GM19025 (cell line): ENCODE results near the gene LTF.
"Not testable (repeated sequence)": the region's sequence is repeated elsewhere in the genome, so short reads cannot be mapped to it uniquely, and the experiment has no call there.

ENCODE experiments used
- ATAC-seq: cut with Tn5 transposase; IDR thresholded peaks from one replicate; pipeline ENCODE4 v1.9.1; 2021; ENCODE audit warnings: mild to moderate bottlenecking, low read depth, moderate library complexity; ENCODE audit not compliant: unreplicated experiment

Gene LTF

DNA sequence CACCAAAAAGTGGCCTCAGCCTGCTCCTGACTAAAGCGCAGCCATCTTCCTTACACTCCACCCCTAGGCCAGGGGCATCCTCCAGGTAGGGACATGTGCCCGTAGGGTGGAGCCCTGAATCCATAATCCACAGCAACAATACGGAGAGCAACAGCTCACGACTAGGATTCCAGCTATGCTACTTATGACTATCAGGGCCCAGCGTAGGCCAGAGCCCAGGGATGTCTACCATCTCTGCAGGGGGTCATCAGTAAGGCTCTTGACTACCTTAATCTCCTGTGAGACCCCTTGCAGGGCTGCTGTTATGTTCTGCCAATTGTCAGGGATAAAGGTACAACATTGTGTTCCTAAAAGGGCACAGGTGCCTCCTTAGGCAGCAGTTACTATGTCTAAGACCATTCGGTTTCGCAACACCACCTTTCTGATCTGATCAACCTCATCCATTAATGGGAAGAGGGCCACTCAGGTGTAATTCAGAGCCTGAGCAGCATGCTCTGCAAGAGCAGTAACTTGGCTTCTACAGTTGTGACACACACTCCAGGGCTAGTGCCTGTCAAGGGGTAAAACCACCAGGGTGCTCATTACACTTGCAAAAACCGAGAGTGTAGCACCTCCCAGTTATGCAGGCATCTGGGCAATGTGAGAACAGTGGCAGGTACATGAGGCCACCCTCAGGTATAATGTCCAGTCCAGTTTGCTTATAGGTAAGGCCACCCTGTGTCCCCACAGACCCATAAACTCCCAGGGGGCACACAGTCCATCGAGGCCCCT is 46.7 kb downstream of the LTF start:
- ATAC-seq: no peak

DNA sequence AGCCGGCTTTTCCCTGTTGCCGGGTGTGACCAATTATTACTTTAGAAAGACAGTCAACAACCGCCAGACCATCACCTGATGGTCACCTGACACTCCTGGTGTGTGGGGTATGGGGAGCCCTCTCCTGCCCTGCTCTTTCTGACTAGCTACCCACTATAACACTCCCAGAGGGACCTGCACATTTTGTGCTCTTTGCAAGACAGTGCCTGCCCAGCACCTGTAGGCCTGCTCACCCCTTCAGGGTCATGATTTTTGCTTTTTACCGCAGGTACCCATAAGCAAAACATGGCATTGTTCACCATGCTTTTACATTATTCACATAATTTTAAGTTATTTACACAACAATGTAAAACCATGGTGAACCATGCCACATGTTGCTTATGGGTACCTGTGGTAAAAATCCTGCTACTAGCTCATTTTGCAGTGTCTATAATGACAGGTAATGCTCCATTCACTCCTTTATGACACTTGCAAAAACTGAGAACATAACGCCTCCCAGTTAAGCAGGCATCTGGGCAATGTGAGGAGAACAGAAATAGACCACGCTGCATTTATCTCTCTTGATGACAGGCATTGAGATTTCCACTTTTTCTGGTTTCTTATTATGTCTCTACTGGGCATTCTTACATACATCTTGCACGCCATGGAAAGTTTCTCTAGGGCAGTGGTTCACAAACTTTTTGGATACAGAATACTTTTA is 47.7 kb downstream of the LTF start:
- no peak for ATAC-seq

DNA sequence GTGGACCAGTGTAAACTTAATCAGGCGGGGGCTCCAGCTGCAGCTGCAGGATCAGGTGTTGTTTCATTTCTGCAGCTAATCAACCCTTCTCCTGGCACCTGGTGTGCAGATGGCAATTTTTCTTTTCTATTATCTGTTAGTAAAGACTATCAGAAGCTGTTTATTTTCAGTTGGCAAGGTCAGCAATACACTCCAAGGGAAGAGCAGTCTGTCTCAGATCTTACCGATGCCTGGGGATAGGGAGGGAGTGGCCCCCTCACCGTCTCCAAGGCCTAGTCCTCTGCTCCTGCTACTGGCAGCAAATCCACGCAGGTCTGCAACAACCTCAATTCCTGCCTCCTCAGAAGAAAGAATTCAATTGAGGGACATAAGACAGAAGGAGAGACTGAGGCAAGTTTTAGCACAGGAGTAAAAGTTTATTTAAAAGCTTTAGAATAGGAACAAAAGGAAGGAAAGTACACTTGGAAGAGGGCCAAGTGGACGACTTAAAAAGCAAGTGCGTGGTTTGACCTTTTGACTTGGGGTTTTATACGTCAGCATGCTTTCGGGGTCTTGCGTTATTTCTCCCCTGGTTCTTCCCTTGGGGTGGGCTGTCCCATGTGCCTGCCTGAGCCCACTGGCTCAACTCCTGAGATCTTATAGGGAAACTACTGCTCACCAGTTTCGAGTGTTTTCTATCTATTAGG is 48.4 kb downstream of the LTF start:
- no peak for ATAC-seq

DNA sequence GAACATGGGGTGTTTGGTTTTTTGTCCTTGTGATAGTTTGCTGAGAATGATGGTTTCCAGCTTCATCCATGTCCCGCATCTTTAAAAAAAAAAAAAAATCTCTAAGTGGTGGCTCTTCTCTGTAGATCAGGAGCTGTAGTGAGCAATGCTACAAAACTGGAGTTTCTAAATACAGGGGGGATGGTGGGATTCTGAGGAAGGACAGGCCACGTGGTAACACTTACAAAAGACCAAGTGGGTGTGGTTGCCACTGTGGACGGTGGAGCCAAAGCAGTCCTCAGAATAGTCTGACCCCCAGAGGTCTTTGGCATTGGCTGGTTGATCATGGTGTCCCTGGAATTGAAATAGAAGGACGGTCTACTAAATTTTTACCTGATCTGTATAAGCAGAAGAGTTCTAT is 50.0 kb downstream of the LTF start:
- no peak for ATAC-seq

DNA sequence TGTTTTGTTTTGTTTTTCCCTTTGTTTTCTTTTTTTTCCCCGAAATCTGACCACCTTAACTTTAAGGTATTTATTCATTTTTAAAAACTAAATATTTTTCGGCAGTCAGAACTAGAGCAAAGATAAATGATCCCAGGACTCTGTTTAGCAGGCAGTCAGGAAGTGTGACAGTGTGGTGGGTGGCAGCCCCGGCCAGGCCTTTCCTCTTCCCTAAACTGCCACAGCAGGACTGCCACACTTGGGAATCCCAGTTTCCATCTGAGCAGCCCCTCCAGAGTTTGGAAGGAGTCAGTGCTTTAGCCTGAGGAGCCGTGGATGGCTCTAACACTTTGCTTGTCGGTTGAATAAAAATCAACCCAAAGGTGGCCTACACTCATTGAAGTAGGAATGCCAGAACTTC is 50.8 kb downstream of the LTF start:
- ATAC-seq: no peak

DNA sequence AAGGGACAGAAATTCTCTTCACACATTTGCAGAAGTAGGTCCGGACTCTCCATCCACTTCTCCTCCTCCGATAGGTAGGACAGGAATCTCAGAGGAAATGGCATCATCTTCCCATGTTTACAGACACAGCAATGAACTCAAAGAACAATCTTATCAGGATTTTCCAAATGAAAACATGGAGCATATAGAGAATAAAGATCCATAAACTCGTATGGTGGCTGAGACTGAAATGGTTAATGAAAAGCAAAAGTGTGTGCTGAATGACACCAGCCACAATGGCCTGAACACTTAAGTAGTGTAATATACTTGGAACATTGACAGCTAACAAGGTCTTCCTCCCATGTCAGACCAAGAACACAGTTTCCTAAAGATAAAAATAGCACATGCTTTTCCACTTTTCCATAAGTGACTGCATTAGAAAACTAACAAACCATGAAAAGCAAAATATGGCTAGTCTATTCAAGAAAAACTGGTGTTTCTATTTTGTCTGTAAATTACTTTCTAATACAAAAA is 51.9 kb downstream of the LTF start:
- no peak for ATAC-seq

DNA sequence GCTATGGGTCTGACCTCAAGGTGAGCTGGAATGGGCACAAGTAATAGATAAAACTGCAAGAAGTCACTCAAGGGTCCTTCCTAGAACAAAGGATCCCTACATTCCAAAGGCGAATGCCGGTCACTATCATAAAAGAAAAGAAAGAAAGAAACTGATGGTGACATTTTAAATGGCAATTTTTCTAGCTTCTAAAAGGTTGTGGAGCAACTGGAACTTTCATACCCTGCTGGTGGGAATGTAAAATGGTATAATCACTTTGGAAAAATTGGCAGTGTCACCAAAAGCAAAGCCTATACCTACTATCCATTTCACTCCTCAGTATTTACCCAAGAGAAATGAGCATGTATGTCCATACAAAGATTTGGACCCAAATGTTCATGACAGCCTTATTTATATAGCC is 53.4 kb downstream of the LTF start:
- no peak for ATAC-seq

DNA sequence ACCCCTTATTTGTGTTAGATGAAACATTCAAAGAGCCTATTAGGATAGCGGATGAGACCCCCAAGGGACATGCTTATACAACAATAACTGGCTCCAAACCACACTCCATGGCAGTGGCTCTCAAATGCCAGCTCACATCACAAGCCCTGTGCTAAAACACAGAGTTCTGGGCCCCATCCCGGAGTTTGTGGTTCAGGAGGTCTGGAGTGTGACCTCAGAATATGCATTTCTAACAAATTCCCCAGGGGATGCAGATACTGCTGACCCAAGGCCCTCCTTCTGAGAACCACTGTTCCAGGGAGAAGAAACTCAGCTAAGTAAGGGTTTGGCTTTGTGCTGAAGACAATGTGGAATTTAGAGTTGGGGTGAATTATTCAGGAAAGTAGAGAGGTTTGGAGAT is 54.0 kb downstream of the LTF start:
- no peak for ATAC-seq

DNA sequence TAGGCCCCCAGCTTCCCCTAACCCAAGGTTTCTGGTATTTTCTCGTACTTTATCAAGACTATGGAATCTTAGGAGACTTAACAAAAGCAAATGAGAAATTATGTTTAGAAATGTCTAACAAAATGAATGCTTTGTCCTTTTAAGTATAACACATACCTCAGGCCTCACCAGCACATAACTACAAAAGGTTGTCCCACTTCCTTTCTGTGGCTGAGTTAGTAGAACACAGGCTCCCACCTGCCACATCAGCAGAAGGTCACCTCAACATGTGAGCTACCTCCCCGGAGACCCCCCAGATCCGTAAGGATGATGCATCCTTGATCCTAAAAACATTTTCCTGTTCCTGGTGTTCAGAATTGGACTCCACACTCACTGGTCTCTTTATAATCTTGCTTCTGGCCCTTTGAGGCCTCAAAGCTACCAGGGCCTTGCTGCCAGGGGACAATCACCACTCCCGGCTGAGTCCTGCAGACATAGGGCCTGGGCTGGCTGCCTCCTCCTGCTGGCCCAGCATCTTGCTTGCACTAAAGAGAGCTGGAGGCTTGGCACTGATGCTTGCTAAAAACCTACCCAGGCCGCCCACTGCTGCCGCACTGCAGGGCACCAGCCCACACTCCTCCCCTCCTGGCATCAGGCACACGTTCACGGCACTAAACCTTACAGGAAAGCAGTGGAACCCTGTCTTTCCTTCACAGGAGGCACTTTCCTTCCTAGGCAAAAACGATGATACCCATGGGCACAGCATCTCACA is 54.8 kb downstream of the LTF start:
- no peak for ATAC-seq

DNA sequence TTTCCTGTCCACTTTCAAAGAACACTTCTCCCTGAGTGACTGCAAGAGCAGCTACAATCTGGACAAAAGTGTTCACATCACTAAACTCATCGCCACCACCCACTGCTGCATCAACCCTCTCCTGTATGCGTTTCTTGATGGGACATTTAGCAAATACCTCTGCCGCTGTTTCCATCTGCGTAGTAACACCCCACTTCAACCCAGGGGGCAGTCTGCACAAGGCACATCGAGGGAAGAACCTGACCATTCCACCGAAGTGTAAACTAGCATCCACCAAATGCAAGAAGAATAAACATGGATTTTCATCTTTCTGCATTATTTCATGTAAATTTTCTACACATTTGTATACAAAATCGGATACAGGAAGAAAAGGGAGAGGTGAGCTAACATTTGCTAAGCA is 55.9 kb downstream of the LTF start:
- no peak for ATAC-seq

DNA sequence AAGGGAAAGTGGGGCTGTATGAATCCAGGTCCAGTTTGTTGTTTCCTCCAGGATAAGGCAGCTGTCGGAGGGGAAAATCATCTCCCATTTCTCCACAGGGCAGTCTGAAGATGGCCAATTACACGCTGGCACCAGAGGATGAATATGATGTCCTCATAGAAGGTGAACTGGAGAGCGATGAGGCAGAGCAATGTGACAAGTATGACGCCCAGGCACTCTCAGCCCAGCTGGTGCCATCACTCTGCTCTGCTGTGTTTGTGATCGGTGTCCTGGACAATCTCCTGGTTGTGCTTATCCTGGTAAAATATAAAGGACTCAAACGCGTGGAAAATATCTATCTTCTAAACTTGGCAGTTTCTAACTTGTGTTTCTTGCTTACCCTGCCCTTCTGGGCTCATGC is 56.7 kb downstream of the LTF start:
- ATAC-seq: no peak

DNA sequence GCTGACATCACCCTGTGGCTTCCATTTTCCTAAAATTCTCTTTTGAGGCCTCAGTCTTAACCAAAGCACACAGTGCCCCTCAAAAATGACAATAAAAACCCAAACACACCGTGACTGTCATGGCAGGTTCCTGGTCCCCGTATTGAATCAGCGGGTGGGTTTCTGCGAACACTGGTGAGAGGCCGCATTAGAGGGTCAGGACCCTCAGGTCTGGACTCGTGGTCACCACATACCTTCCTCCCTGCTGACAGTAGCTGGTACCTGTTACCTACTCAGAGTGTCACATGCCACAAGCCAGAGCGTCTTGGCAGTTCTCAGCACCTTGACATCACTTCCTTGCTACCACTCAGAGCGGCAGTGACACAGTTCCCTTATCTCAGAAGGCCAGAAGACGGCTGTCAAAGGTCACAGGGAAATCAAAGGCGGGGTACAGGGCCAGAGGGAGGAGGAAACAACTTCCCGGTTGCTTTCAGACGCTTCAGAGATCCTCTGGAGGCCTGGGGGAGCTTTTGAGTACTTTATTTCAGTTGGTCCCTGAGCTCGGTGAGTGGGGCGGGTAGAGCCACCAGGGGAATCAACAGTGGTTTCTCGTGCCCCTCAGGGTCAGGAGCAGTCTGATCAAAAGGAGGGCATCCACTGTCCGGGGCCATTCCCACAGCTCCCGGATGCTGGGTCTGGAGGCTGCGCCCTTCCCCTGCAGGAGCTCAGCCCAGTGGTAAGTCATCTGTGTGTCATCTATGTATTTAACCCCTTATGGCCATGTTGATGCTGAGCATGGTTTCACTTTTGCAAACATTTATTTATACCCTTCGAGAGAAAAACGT is 57.7 kb downstream of the LTF start, which contains the start of the genes CCR5AS and CCRL2:
TSS of gene CCR5AS (minus strand) at position 279 of the 824 bp plus-strand sequence.
TSS of gene CCRL2 (plus strand) at position 472 of the 824 bp plus-strand sequence. CDS start 821 bp downstream, outside the sequence.
- ATAC-seq: no peak

DNA sequence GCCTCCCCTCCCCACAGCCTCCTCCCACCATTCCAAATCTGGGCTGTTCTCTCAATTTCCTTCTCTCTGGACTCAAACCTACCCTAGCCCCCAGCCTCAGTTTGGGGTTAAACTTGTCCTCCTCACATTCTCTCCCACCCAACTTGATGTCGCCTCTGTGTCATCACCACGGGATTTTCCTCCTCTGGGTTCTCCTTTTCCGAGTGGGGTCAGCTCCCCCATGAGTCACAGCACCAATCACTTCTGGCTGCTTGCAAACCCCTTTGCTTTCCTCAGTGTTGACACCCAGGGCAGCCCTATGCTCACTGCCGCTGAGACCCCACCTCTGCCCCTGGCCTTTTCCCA is 58.3 kb downstream of the LTF start:
- no peak for ATAC-seq

DNA sequence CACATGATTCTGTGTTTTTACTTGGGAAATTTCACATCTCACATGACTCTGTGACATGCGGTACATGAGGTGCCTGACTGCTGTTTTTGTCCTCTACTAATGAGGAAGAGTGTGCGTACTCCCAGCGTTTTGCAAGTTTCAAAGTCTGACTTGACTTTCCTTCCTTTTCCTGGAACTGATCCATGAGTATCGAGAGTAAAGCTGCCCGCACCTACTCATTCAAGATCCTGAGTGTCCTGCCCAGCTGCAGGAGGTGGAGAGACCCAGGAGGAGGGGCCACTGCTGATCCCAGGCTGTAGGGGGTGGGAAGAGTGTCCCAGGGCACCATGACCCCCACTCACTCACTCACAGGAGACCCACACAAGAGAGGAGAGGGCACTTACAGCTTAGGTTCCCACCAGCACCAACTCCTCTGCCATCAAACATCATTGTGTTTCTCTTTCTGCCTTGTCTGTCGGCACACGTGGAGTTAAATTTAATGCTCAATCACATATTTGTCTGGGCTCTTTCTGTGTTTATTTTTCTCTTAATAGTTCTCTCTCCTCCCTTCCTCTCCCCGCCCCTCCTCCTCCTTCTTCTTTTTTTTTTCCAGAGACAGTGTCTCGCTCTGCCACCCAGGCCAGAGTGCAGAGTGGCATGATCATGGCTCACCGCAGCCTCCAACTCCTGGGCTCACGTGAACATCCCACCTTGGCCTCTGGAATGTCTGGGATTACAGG is 59.2 kb downstream of the LTF start:
- ATAC-seq: no peak

DNA sequence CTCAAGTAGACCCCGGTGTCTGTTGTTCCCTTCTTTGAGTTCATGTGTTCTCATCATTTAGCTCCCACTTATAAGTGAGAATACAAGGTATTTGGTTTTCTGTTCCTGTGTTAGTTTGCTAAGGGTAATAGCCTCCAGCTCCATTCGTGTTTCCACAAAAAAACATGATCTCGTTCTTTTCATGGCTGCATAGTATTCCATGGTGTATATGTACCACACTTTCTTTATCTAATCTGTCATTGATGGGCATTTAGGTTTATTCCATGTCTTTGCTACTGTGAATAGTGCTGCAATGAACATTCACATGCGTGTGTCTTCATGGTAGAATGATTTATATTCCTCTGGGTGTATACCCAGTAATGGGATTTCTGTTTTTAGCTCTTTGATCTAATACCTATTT is 61.8 kb downstream of the LTF start:
- not testable (repeated sequence) for ATAC-seq

DNA sequence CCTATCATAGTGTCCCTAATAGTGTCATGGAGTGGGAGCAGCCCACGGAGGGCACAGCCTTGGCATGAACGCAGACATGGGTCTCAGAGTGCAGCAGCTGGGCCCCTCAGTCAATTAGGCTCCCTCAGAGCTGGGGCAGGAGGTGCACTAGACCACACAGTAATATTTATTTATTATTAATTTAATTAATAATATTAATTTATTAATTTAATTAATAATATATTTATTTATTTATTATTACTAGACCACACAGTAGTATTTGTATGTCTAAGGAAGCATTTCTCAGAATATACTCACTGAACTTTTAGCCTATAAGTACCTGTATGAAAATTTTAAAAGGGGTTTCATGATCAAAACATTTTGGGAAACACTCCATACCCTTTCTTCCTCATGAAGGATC is 63.1 kb downstream of the LTF start:
- ATAC-seq: no peak

DNA sequence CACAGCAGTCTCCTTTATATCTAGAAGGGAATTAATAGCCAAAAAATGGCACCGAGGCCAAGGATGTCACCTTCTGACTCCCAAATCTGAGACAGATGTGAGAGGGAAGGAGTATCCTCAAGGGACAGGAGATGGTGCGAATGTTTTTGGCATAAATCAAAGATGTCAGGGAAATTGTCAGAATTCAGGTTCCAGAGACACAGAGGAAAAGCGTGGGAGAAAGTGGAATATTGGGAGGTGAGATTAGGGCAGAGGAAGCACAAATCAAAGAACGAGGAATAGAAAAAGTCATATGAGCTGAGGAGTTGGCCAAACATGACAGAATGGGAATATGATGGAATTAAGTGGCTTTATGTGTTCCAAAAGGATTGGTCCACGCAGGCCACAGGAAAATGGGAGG is 63.9 kb downstream of the LTF start:
- no peak for ATAC-seq

DNA sequence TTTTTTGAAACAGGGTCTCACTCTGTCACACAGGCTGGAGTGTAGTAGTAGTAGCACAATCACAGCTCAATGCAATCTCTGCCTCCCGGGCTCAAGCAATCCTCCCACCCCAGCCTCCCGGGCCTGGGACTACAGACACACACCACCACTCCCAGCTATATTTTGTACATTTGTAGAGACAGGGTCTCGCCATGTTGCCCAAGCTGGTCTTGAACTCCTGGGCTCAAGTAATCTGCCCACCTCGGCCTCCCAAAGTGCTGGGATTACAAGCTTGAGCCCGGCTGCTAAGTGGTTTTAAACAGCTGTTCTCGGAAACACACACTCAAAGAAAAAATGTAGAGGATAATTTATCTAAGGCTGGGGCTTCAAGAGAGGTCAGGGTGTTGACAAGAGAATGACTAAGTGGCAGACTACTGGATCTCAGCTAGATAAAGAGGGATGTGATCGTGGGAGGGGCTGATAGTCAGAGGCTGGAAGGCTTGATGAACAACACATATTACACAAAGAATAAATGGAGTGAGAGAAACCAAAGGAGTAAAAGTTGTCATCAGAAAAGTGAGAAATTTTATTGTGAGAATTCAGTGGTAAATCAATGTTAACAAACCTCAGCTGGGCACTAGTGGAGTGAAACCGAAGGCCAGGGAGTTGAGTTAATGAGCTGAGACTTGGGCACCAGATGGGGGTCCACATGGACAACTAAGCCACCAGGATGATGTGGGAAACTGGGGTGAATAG is 64.5 kb downstream of the LTF start:
- ATAC-seq: no peak

DNA sequence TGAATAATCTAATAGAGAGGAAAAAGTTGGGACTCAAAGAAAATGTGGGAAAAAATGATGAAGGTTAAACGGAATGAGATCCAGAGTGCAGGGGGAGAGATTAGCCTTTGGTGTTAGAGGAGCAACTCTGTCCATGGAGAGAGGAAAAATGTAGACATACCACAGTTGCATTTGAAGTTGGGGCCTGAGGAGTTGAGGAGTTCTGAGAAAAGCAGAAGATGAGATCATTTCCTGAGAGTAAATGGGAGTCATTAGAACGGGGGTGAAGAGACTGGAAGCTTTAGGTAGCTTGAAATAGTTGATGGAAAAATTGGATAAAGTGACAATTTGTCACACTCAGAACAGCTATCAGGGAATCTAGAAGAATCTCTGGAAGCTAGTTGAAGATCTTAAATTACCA is 65.1 kb downstream of the LTF start:
- ATAC-seq: no peak
